ENCODE measurements around the gene VSIG10L2. TPM values are rescaled to one million over a fixed set of nuclear protein-coding genes. Genes with fewer than 3 reads are reported as not detected.

VSIG10L2 gene
- total RNA-seq, 1 donor from 2014 or later, result not detected

- no peak overlapping the region for H3K4me3 Mint-ChIP-seq
- no peak overlapping the region for H3K27ac Mint-ChIP-seq
- H3K27me3 Mint-ChIP-seq, result peaks cover 10% of the 10 kb centered on the region
- intact Hi-C loops (cut with micrococcal nuclease), result loop anchor here (1.0 to 10.0 kb wide), 2 partner anchors 272 to 343 kb away; partner anchors contain the start of genes FOXRED1 and SRPRA
- H3K4me1 Mint-ChIP-seq, result no peaks in the 10 kb centered on the region
- no peak for DNase-seq
- H3K36me3 Mint-ChIP-seq (ENCODE audit: low read depth), result no peaks in the 10 kb centered on the region
- no peaks in the 10 kb centered on the region for H3K9me3 Mint-ChIP-seq
Measured at GRCh38 chr11:125922156-125922555, 23.7 kb upstream of the VSIG10L2 start.

GRCh38 chr11:125923012-125923579, 22.7 kb upstream of the VSIG10L2 start:
- Mint-ChIP-seq H3K9me3 (no peaks in the 10 kb centered on the region), H3K4me3 (no peak overlapping the region), H3K27me3 (peaks cover 8% of the 10 kb centered on the region), H3K4me1 (no peaks in the 10 kb centered on the region), H3K36me3 (ENCODE audit: low read depth) (no peaks in the 10 kb centered on the region), H3K27ac (no peak overlapping the region)
- intact Hi-C loops (cut with micrococcal nuclease), result loop anchor here (10.0 kb wide), 1 partner anchor 342 kb away; the partner anchor contains the start of genes FOXRED1 and SRPRA
- peak; percentile 89 for DNase-seq

DNA sequence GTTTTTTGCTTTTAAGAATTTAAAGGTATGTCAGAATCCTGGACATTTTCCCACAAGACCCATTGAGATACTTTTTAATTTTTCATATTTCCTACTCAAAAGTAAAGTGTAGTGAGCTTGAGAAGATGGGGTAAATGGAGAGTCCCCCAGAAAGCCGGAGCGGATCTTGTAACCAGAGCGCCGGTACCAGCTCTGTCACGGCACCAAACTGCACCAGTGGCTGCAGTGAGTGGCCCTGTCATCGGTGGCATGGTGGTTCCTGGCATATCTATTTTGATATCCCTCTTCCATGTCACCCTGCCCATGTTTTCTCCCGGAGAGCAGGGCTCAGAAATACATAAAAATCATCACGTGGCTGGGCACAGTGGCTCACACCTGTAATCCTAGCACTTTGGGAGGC, 22.2 kb upstream of the VSIG10L2 start:
- DNase-seq, result no peak
- Mint-ChIP-seq H3K9me3 (no peaks in the 10 kb centered on the region), H3K36me3 (ENCODE audit: low read depth) (no peaks in the 10 kb centered on the region), H3K4me3 (no peak overlapping the region), H3K4me1 (no peaks in the 10 kb centered on the region), H3K27me3 (peaks cover 8% of the 10 kb centered on the region), H3K27ac (no peak overlapping the region)
- intact Hi-C loops (cut with micrococcal nuclease), result loop anchor here (10.0 kb wide), 1 partner anchor 341 kb away; the partner anchor contains the start of genes FOXRED1 and SRPRA

DNA sequence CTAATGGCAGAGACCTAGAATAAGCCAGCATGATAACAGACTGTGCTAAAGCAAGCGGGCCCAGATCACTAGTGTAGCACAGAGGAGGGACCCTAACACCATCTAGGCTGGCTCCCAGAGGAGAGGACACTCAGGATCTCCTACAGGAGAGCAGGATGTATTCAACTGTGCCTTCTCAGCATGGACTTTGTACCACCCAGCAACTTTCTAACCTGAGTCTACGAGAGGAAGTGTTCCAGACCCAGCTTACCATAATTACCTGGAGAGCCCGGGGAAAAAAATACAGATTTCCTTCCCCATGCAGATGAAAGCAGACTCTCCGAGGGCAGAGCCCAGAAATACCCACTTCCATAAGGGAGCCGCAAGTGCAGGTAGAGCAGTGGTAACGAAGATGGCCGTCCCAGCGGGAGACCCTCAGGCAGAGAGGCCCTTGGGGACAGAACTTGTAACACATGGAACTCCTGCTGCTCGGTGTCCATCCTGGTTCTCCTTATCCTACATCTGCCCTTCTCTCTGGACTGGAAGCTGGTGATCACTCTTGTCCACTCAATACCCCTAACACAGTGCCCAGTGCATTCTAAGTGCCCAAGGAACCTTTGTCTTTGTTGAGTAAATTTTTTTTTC, 21.3 kb upstream of the VSIG10L2 start:
- no peaks in the 10 kb centered on the region for H3K4me1 Mint-ChIP-seq
- peaks cover 11% of the 10 kb centered on the region for H3K27me3 Mint-ChIP-seq
- no peaks in the 10 kb centered on the region for H3K36me3 Mint-ChIP-seq (ENCODE audit: low read depth)

DNA sequence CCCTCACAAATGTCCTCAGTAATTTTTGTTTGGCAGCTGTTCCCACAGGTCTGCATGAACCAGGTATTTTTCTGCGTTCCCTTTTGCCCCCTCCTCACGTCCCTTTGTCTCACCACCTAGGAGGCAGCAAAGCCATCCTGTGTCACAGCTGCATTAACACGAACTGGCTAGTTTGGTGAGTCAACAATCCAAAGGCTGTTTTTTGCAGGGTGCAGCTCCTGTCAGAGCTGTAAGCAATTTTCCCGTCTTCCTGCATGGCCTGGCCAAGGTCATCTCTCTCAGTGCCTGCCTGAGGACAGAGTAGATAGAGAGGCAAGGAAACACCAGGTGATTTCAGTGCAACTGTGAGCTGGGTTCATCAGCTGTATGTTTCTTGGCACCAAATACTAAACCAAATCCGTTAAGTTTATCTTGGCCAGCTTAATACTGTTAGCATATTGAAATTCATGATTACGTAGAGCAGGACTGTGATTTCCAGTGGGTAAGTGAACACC, 20.6 kb upstream of the VSIG10L2 start:
- H3K27me3 Mint-ChIP-seq, result peaks cover 16% of the 10 kb centered on the region
- H3K9me3 Mint-ChIP-seq, result no peaks in the 10 kb centered on the region
- intact Hi-C loops (cut with micrococcal nuclease), result loop anchor here (10.0 kb wide), 1 partner anchor 340 kb away; the partner anchor contains the start of genes FOXRED1 and SRPRA
- no peaks in the 10 kb centered on the region for H3K36me3 Mint-ChIP-seq (ENCODE audit: low read depth)
- no peak overlapping the region for H3K27ac Mint-ChIP-seq
- no peak for DNase-seq
- H3K4me1 Mint-ChIP-seq, result no peaks in the 10 kb centered on the region
- H3K4me3 Mint-ChIP-seq, result no peak overlapping the region

More for the DNA sequence above, 21.3 kb upstream of the VSIG10L2 start:
- Mint-ChIP-seq H3K27ac (no peak overlapping the region), H3K4me3 (no peak overlapping the region), H3K9me3 (no peaks in the 10 kb centered on the region)
- intact Hi-C loops (cut with micrococcal nuclease), result loop anchor here (10.0 kb wide), 1 partner anchor 340 kb away; the partner anchor contains the start of genes FOXRED1 and SRPRA
- no peak for DNase-seq

GRCh38 chr11:125925804-125926203, 20.0 kb upstream of the VSIG10L2 start:
- no peak overlapping the region for H3K4me3 Mint-ChIP-seq
- H3K4me1 Mint-ChIP-seq, result no peaks in the 10 kb centered on the region
- intact Hi-C loops (cut with micrococcal nuclease), result loop anchor here (10.0 kb wide), 1 partner anchor 339 kb away; the partner anchor contains the start of genes FOXRED1 and SRPRA
- no peaks in the 10 kb centered on the region for H3K36me3 Mint-ChIP-seq (ENCODE audit: low read depth)
- H3K27ac Mint-ChIP-seq, result no peak overlapping the region
- H3K27me3 Mint-ChIP-seq, result peaks cover 16% of the 10 kb centered on the region
- no peaks in the 10 kb centered on the region for H3K9me3 Mint-ChIP-seq
- no peak for DNase-seq

DNA sequence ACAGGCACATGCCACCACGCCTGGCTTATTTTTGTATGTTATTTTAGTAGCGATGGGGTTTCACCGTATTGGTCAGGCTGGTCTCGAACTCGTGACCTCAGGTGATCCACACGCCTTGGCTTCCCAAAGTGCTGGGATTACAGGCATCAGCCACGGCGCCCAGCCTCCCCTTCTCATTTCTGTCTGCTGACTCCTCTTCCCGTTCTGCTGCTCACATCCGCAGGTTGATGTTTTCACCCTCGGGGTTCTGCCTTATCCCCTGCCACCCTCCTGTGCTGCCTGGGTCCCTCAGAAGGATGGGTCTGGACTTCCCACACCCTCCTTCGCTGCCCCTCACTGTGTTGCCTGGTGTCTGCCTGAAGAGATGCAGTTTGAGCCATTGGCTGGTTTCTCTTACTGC, 19.2 kb upstream of the VSIG10L2 start:
- Mint-ChIP-seq H3K4me3 (no peak overlapping the region), H3K4me1 (no peaks in the 10 kb centered on the region), H3K9me3 (no peaks in the 10 kb centered on the region), H3K27me3 (peaks cover 17% of the 10 kb centered on the region), H3K36me3 (ENCODE audit: low read depth) (no peaks in the 10 kb centered on the region), H3K27ac (no peak overlapping the region)
- intact Hi-C loops (cut with micrococcal nuclease), result loop anchor here (10.0 kb wide), 1 partner anchor 338 kb away; the partner anchor contains the start of genes FOXRED1 and SRPRA
- DNase-seq, result no peak

GRCh38 chr11:125929445-125930075, 16.3 kb upstream of the VSIG10L2 start:
- H3K9me3 Mint-ChIP-seq, result no peaks in the 10 kb centered on the region
- H3K4me3 Mint-ChIP-seq, result no peak overlapping the region
- no peaks in the 10 kb centered on the region for H3K36me3 Mint-ChIP-seq (ENCODE audit: low read depth)
- H3K4me1 Mint-ChIP-seq, result no peaks in the 10 kb centered on the region
- H3K27ac Mint-ChIP-seq, result no peak overlapping the region
- DNase-seq, result no peak
- H3K27me3 Mint-ChIP-seq, result peaks cover 17% of the 10 kb centered on the region
- intact Hi-C loops (cut with micrococcal nuclease), result loop anchor here (10.0 kb wide), 1 partner anchor 335 kb away; the partner anchor contains the start of genes FOXRED1 and SRPRA

DNA sequence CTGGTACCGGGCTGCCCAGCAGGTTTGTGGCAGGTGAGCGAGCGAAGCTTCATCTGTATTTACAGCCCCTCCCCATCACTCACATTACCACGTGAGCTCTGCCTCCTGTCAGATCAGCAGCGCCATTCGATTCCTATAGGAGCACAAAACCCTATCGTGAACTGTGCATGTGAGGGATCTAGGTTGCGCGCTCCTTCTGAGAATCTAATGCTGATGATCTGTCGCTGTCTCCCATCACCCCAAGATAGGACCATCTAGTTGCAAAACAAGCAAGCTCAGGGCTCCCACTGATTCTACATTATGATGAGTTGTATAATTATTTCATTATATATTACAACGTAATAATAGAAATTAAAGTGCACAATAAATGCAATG, 15.8 kb upstream of the VSIG10L2 start:
- no peak for DNase-seq
- Mint-ChIP-seq H3K4me3 (no peak overlapping the region), H3K4me1 (no peaks in the 10 kb centered on the region), H3K9me3 (no peaks in the 10 kb centered on the region), H3K27ac (no peak overlapping the region), H3K36me3 (ENCODE audit: low read depth) (no peaks in the 10 kb centered on the region), H3K27me3 (peaks cover 17% of the 10 kb centered on the region)
- intact Hi-C loops (cut with micrococcal nuclease), result no loop called here

GRCh38 chr11:125931116-125931515, 14.7 kb upstream of the VSIG10L2 start:
- H3K27ac Mint-ChIP-seq, result no peak overlapping the region
- H3K27me3 Mint-ChIP-seq, result peaks cover 17% of the 10 kb centered on the region
- H3K4me3 Mint-ChIP-seq, result no peak overlapping the region
- H3K4me1 Mint-ChIP-seq, result no peaks in the 10 kb centered on the region
- H3K36me3 Mint-ChIP-seq (ENCODE audit: low read depth), result no peaks in the 10 kb centered on the region
- no peak for DNase-seq
- no peaks in the 10 kb centered on the region for H3K9me3 Mint-ChIP-seq
- intact Hi-C loops (cut with micrococcal nuclease), result no loop called here

DNA sequence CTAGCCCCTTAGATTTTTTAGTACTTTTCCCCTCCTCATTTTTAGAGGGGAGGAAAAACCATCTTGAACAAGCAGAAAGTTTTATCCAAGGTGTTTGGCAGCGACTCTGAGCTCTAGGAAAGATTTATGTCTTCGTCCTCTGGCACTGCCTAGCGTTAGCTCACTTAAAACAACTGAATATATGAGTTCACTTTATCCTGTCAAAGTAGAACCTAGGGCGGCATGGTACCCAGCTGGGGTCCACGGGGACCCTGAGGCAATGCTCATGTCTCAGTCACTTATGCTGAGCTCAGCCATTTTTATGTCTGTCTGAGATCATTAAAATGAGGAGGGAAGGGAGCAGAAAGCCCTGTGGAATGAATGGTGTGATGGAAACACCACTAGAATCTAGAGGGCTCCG, 14.2 kb upstream of the VSIG10L2 start:
- Mint-ChIP-seq H3K27me3 (peaks cover 16% of the 10 kb centered on the region), H3K27ac (no peak overlapping the region), H3K4me1 (no peaks in the 10 kb centered on the region), H3K9me3 (no peaks in the 10 kb centered on the region), H3K4me3 (no peak overlapping the region), H3K36me3 (ENCODE audit: low read depth) (no peaks in the 10 kb centered on the region)
- intact Hi-C loops (cut with micrococcal nuclease), result no loop called here
- DNase-seq, result no peak

- DNase-seq, result no peak
- Mint-ChIP-seq H3K4me3 (no peak overlapping the region), H3K27me3 (peaks cover 13% of the 10 kb centered on the region), H3K9me3 (no peaks in the 10 kb centered on the region), H3K36me3 (ENCODE audit: low read depth) (no peaks in the 10 kb centered on the region), H3K27ac (no peak overlapping the region), H3K4me1 (no peaks in the 10 kb centered on the region)
- intact Hi-C loops (cut with micrococcal nuclease), result no loop called here
Measured at GRCh38 chr11:125932301-125932700, 13.5 kb upstream of the VSIG10L2 start.

- Mint-ChIP-seq H3K27me3 (peaks cover 13% of the 10 kb centered on the region), H3K4me3 (no peak overlapping the region), H3K36me3 (ENCODE audit: low read depth) (no peaks in the 10 kb centered on the region), H3K9me3 (no peaks in the 10 kb centered on the region), H3K4me1 (peaks cover 3% of the 10 kb centered on the region), H3K27ac (no peak overlapping the region)
- DNase-seq, result no peak
- intact Hi-C loops (cut with micrococcal nuclease), result no loop called here
Measured at GRCh38 chr11:125933030-125933813, 12.6 kb upstream of the VSIG10L2 start.
